ENCODE measurements around the gene SSR2. TPM values are rescaled to one million over a fixed set of nuclear protein-coding genes. Genes with fewer than 3 reads are reported as not detected.

Gene SSR2
- total RNA-seq, 4 donors from 2014 or later = 115 to 215 (median 179) TPM

DNA sequence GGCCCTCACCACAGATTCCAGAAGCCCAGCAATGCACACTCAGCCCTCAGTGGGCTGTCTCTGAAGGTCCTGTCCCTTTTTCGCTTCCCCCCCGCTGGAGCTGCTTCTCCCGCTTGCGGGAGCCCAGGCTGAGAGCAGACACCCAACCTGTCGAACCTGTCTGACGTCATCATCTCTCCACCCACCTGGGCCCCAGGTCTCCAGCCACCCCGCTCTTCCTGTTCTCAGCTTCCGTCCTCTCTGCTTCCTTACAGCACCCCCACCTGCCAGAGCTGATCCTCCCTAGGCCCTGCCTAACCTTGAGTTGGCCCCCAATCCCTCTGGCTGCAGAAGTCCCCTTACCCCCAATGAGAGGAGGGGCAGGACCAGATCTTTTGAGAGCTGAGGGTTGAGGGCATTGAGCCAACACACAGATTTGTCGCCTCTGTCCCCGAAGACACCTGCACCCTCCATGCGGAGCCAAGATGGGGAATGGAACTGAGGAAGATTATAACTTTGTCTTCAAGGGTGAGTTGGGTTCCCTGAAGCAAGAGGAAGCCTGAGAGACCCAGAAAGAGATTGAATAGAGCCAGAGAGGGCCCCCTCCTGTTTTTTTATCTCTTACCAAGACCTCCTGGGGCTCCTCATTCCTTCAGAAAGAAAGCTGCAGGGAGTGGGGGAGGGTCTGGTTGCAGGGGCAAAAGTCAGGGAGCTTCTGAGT is 40.3 kb upstream of the SSR2 start, which contains the start of gene RAB25:
TSS of gene RAB25 (plus strand) at position 224 of the 700 bp plus-strand sequence. CDS start at position 465, 241 bp downstream.
- Histone ChIP-seq H3K4me1 (peaks cover 0 to 59% (median under 1%) of the 10 kb centered on the region in 3 donors), H3K36me3 (peaks cover 0 to 27% (median 0%) of the 10 kb centered on the region in 3 donors), H3K9me3 (no peaks in the 10 kb centered on the region), H3K27me3 (no peaks in the 10 kb centered on the region), H3K27ac (peak within 1 kb of the TSS; percentile 83 to 93 (median 90)), H3K4me3 (peak within 1 kb of the TSS; percentile 43 to 63 (median 51))
- 15 to 47% methylated on average over 8 to 11 of the region's 11 CpGs for WGBS, 2 donors
- no peak for DNase-seq
- TF ChIP-seq, protein P1, sequence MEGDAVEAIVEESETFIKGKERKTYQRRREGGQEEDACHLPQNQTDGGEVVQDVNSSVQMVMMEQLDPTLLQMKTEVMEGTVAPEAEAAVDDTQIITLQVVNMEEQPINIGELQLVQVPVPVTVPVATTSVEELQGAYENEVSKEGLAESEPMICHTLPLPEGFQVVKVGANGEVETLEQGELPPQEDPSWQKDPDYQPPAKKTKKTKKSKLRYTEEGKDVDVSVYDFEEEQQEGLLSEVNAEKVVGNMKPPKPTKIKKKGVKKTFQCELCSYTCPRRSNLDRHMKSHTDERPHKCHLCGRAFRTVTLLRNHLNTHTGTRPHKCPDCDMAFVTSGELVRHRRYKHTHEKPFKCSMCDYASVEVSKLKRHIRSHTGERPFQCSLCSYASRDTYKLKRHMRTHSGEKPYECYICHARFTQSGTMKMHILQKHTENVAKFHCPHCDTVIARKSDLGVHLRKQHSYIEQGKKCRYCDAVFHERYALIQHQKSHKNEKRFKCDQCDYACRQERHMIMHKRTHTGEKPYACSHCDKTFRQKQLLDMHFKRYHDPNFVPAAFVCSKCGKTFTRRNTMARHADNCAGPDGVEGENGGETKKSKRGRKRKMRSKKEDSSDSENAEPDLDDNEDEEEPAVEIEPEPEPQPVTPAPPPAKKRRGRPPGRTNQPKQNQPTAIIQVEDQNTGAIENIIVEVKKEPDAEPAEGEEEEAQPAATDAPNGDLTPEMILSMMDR (IDR thresholded peaks at IDR 0.05) = no peak
- peak in 2 of 4 donors; percentile 43 to 73 for TF ChIP-seq POLR2A (IDR thresholded peaks at IDR 0.05)
- intact Hi-C loops (cut with DNase I) = no loop called here

DNA sequence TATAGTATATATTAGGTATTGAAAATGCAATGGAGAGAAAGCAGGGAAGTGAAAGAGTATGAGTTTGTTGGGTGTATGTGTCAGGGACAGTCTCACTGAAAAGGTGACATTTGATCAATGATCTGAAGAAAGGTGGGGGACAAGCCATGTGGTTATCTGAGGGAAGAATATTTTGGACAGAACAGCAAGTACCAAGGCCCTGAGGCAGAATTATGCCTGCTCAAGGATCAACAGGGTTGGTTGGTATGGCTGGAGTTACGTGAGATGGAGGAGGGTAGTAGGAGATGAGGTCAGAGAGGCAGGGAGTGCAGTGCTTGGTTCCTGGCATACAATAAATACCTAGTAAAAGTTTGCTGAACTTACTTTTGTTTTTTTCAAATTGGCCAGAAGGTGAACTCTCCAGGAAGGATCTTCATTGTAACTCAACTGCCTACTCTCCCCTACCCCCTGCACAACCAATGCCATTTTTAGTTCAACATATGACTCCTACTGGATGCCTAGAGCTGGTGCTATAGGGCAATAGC is 35.6 kb upstream of the SSR2 start:
- Histone ChIP-seq H3K9me3 (no peaks in the 10 kb centered on the region), H3K27ac (no peak overlapping the region), H3K4me1 (peaks cover 0 to 51% (median 11%) of the 10 kb centered on the region in 3 donors), H3K36me3 (peaks cover 0 to 8% (median 0%) of the 10 kb centered on the region in 3 donors), H3K4me3 (no peak overlapping the region), H3K27me3 (no peaks in the 10 kb centered on the region)
- 88 to 90% methylated on average over 1 of the region's 1 CpG for WGBS, 2 donors
- no peak for TF ChIP-seq POLR2A (IDR thresholded peaks at IDR 0.05)
- TF ChIP-seq, protein P1 (IDR thresholded peaks at IDR 0.05) = no peak
- intact Hi-C loops (cut with DNase I) = loop anchor here (10.0 kb wide), 1 partner anchor 122 kb away; the partner anchor contains the start of gene KHDC4
- no peak for DNase-seq

DNA sequence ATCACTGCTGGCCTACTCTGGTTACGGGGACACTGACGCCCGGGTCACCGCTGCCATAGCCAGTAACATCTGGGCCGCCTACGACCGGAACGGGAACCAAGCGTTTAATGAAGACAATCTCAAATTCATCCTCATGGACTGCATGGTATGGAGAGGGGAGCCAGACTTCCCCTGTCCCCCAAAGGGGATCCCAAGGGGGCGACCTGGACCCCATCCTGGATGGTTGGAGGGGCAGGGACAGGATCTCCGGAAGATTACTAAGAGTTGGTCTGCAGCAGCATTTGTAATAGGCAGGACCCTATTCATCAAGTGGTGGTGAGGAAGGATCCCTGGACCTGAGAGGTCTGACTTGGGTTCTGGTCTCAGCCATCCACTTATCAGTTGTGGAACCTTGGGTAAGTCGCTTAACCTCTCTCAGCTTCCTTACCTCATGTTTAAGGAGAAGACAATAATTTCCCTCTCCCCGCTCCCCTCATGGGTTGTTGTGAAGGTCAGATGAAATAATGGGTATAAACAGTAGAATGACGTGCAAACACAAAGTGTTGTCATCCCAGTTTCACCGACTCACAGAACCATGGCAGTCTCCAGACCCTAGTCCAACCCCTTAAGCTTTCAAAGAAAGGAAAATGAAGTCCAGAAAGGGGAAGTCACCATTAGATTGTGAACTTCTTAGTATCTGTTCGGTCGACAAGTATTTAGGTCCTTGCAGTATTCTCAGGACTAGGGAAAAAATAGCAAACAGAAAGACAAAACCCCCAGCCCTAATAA is 34.7 kb upstream of the SSR2 start:
- no peak for DNase-seq
- Histone ChIP-seq H3K9me3 (no peaks in the 10 kb centered on the region), H3K36me3 (peaks cover 0 to 16% (median 0%) of the 10 kb centered on the region in 3 donors), H3K4me3 (peak overlapping the region; percentile 84 to 95 (median 88)), H3K27ac (peak overlapping the region; percentile 95 to 98 (median 96)), H3K27me3 (no peaks in the 10 kb centered on the region), H3K4me1 (peaks cover 0 to 48% (median 11%) of the 10 kb centered on the region in 3 donors)
- intact Hi-C loops (cut with DNase I) = loop anchor here (10.0 kb wide), 1 partner anchor 121 kb away; the partner anchor contains the start of gene KHDC4
- TF ChIP-seq POLR2A (IDR thresholded peaks at IDR 0.05) = no peak
- TF ChIP-seq, protein P1 (IDR thresholded peaks at IDR 0.05) = no peak
- 45 to 65% methylated on average over 5 to 7 of the region's 17 CpGs for WGBS, 2 donors

DNA sequence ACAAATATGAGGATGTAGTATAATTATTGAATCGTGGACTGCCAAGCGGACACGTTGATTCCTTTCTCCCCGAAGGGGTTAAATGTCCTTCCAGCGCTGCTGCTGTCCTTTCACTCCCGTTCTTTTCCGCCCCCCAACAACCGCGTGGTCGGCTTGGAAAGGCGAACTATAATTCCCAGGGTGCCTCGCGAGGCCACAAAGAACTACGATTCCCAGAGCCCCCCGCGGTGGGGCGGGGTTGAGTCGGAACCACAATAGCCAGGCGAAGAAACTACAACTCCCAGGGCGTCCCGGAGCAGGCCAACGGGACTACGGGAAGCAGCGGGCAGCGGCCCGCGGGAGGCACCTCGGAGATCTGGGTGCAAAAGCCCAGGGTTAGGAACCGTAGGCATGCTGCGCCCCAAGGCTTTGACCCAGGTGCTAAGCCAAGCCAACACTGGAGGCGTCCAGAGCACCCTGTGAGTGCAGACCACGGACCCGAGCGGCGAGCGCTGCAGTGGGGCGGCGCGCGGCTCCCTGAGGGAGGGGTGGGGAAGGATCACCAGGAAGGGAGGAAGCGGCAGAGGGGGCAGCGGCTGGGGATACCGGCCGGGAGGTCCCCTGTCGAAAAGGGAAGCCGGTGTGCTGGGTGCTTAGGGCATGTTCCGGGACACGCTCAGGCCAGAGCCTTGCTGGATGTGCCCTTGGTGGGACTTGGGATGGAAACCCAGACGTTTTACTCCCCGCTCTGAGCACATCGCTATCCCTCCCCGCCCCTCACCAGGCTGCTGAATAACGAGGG is 33.9 kb upstream of the SSR2 start, which contains the start of gene LAMTOR2:
TSS of gene LAMTOR2 (plus strand) at position 283 of the 781 bp plus-strand sequence. CDS start at position 391, 108 bp downstream.
- peak within 1 kb of the TSS; percentile 84 to 95 (median 88) for H3K4me3 ChIP-seq
- 0 to 1% methylated on average over 14 to 15 of the region's 53 CpGs for WGBS, 2 donors
- H3K36me3 ChIP-seq = peaks cover 0 to 24% (median 0%) of the 10 kb centered on the region in 3 donors
- peak; percentile 88 for DNase-seq
- peak within 1 kb of the TSS; percentile 95 to 98 (median 96) for H3K27ac ChIP-seq
- no peaks in the 10 kb centered on the region for H3K27me3 ChIP-seq
- no peaks in the 10 kb centered on the region for H3K9me3 ChIP-seq
- peak in 3 of 4 donors; percentile 32 to 63 (median 41) for TF ChIP-seq POLR2A (IDR thresholded peaks at IDR 0.05)
- TF ChIP-seq, protein P1 (IDR thresholded peaks at IDR 0.05) = peak in 1 of 6 experiments; percentile 17
- intact Hi-C loops (cut with DNase I) = loop anchor here (10.0 kb wide), 1 partner anchor 120 kb away; the partner anchor contains the start of gene KHDC4
- peaks cover 0 to 40% (median 11%) of the 10 kb centered on the region in 3 donors for H3K4me1 ChIP-seq
